Progenitor cell of endocrine pancreas (in vitro differentiated cells): Measurements from ENCODE around the gene CEP128. TPM values are rescaled to one million over a fixed set of nuclear protein-coding genes. Genes with fewer than 3 reads are reported as not detected.

Experiments used
- DNase-seq: peaks from one replicate; pipeline ENCODE4 v3.0.0; 2021; ENCODE audit warnings: low spot score; ENCODE audit not compliant: unreplicated experiment
- H3K27ac Mint-ChIP-seq: 2 replicates; pipeline ENCODE4 v1.8.0; 2021; ENCODE audit warnings: mild to moderate bottlenecking, moderate library complexity, mixed read lengths
- H3K27me3 Mint-ChIP-seq: 2 replicates; pipeline ENCODE4 v1.8.0; 2021; ENCODE audit warnings: mixed read lengths
- H3K36me3 Mint-ChIP-seq: 2 replicates; pipeline ENCODE4 v1.8.0; 2022; ENCODE audit warnings: mixed read lengths; ENCODE audit not compliant: insufficient read depth
- H3K4me1 Mint-ChIP-seq: 2 replicates; pipeline ENCODE4 v1.8.0; 2021; ENCODE audit warnings: low read depth, mixed read lengths
- H3K4me3 Mint-ChIP-seq: 2 replicates; pipeline ENCODE4 v1.8.0; 2021; ENCODE audit warnings: low read depth, mild to moderate bottlenecking, moderate library complexity, mixed read lengths
- H3K9me3 Mint-ChIP-seq: 2 replicates; pipeline ENCODE4 v1.8.0; 2021; ENCODE audit warnings: low read depth, mixed read lengths
- CTCF ChIP-seq: fragments of 200-600 bp; sonication (generic); IDR thresholded peaks from one replicate; pipeline ENCODE4 v1.5.0; 2021; ENCODE audit warnings: antibody characterized with exemption, mild to moderate bottlenecking; ENCODE audit not compliant: unreplicated experiment
- total RNA-seq: library from RNA; stranded (reverse); gene quantifications from 2 replicates; pipeline ENCODE4 v1.2.1, GENCODE V29; 2021

Gene CEP128
- total RNA-seq, 1 donor from 2014 or later, result 15.9 TPM

- no peak for DNase-seq
- Mint-ChIP-seq H3K4me3 (no peak overlapping the region), H3K27ac (no peak overlapping the region), H3K4me1 (no peaks in the 10 kb centered on the region), H3K36me3 (no peaks in the 10 kb centered on the region), H3K27me3 (peaks cover 44% of the 10 kb centered on the region), H3K9me3 (peaks cover 6% of the 10 kb centered on the region)
- no peak for TF ChIP-seq CTCF
These were observed 458.2 kb downstream of the CEP128 start for GRCh38 chr14:80483331-80483730.

- no peak for DNase-seq
- Mint-ChIP-seq H3K4me3 (no peak overlapping the region), H3K4me1 (no peaks in the 10 kb centered on the region), H3K36me3 (peaks cover 5% of the 10 kb centered on the region), H3K9me3 (peaks cover 13% of the 10 kb centered on the region), H3K27ac (no peak overlapping the region), H3K27me3 (peaks cover 58% of the 10 kb centered on the region)
- TF ChIP-seq CTCF, result no peak
These were observed 464.0 kb downstream of the CEP128 start for GRCh38 chr14:80477388-80478160.

- Mint-ChIP-seq H3K9me3 (peaks cover 19% of the 10 kb centered on the region), H3K4me1 (no peaks in the 10 kb centered on the region), H3K27me3 (peaks cover 60% of the 10 kb centered on the region), H3K36me3 (peaks cover 12% of the 10 kb centered on the region), H3K4me3 (no peak overlapping the region), H3K27ac (no peak overlapping the region)
- no peak for TF ChIP-seq CTCF
- no peak for DNase-seq
These were observed 466.5 kb downstream of the CEP128 start for GRCh38 chr14:80475074-80475473.

GRCh38 chr14:80468331-80469122 is 473.0 kb downstream of the CEP128 start:
- Mint-ChIP-seq H3K36me3 (peaks cover 14% of the 10 kb centered on the region), H3K27ac (no peak overlapping the region), H3K9me3 (peaks cover 26% of the 10 kb centered on the region), H3K4me1 (peaks cover 12% of the 10 kb centered on the region), H3K4me3 (no peak overlapping the region), H3K27me3 (peaks cover 71% of the 10 kb centered on the region)
- DNase-seq, result no peak
- TF ChIP-seq CTCF, result no peak

GRCh38 chr14:80465546-80466220 is 475.9 kb downstream of the CEP128 start:
- no peak for TF ChIP-seq CTCF
- Mint-ChIP-seq H3K4me1 (peaks cover 12% of the 10 kb centered on the region), H3K27me3 (peaks cover 70% of the 10 kb centered on the region), H3K9me3 (peaks cover 22% of the 10 kb centered on the region), H3K36me3 (peaks cover 7% of the 10 kb centered on the region), H3K4me3 (no peak overlapping the region), H3K27ac (no peak overlapping the region)
- no peak for DNase-seq
